ENCODE measurements around the gene FNIP1. TPM values are rescaled to one million over a fixed set of nuclear protein-coding genes. Genes with fewer than 3 reads are reported as not detected.

Gene FNIP1
- total and polyA plus RNA-seq, 9 of the 15 experiments (the other 6 are each of a cell fraction or from before 2014, with no cell fraction given): 5.0 to 32.8 (median 18.4) TPM

DNA sequence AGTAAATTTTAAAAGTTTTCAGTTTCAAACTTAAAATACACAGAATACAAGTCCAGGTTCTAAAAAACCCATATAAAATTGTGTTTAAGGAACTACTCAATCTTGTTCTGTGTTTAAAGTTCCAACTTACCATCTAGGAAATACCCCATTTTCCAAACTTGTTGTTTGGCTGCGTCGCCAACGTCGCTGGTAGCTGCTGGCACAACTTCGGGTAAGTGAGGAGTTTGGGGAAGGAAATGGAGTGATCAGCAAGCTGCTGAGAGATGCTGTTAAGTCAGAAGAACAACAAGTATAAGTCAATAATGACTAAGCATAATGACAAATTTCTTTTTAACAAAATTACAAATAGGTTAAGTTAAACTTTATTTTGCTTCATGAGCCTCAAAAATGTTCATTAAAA lies 90.5 kb downstream of the FNIP1 start:
- in situ Hi-C loops (cut with MboI): no loop called here
- Histone ChIP-seq H2AFZ (ENCODE audit: low read depth, low read length) (no peak overlapping the region), H3K27ac (ENCODE audit: extremely low read depth, low read depth, low read length) (no peak overlapping the region), H4K20me1 (replicated peaks; ENCODE audit: control insufficient read depth, insufficient read depth, low read length) (no peaks in the 10 kb centered on the region), H3K9me1 (ENCODE audit: control insufficient read depth, insufficient read depth, low read length) (no peaks in the 10 kb centered on the region), H3K79me2 (ENCODE audit: control insufficient read depth, insufficient read depth, low read length) (no peaks in the 10 kb centered on the region), H3K36me3 (ENCODE audit: control insufficient read depth, insufficient read depth, low read length) (peaks cover 92% of the 10 kb centered on the region), H3K4me3 (no peak overlapping the region), H3K4me2 (ENCODE audit: insufficient read depth, low read length) (no peak overlapping the region), H3K4me1 (replicated peaks in 1 of 2; ENCODE audit: control insufficient read depth in 2 of 2, insufficient read depth in 2 of 2, low read length in 2 of 2) (no peaks in the 10 kb centered on the region), H3K9ac (ENCODE audit: insufficient read depth in 1 of 2, low read depth in 2 of 2, low read length in 2 of 2) (no peak overlapping the region), H3K9me3 (replicated peaks; ENCODE audit: control insufficient read depth, insufficient read depth, low read depth, low read length) (no peaks in the 10 kb centered on the region), H3K27me3 (ENCODE audit: control insufficient read depth in 2 of 2, insufficient read depth in 2 of 2, low read length in 2 of 2) (no peaks in the 10 kb centered on the region)
- FAIRE-seq (no peak), DNase-seq (ENCODE audit: extremely low read depth in 1 of 4, low spot score in 3 of 4) (no peak), ATAC-seq (no peak)
- POLR2A ChIA-PET: interaction anchor here (0.6 to 1.7 kb wide), 3 partner anchors 17 to 96 kb away, joined by 3 to 5 read pairs (median 3); no protein-coding TSS in a partner anchor
- intact Hi-C loops (cut with micrococcal nuclease): no loop called here
- no TSS peak for BruUV-seq (replicated peaks)
- TF ChIP-seq NFE2L1 (tag; IDR thresholded peaks at IDR 0.05; ENCODE audit: borderline replicate concordance, low read depth) (peak; percentile 23; the same call in 1 of the 2 replicates), C11orf30 (IDR thresholded peaks at IDR 0.05; ENCODE audit: low read depth) (peak; percentile 31), ZNF316 (IDR thresholded peaks at IDR 0.05) (peak; percentile 62; the same call in 1 of the 2 replicates), DDX20 (tag; IDR thresholded peaks at IDR 0.05; ENCODE audit: low read depth) (no peak), MAFG (tag; conservative IDR thresholded peaks at IDR 0.05) (0 out of 2 replicates have a peak, but pooled peaks have one; percentile 22)
- TF ChIP-seq, protein P1, sequence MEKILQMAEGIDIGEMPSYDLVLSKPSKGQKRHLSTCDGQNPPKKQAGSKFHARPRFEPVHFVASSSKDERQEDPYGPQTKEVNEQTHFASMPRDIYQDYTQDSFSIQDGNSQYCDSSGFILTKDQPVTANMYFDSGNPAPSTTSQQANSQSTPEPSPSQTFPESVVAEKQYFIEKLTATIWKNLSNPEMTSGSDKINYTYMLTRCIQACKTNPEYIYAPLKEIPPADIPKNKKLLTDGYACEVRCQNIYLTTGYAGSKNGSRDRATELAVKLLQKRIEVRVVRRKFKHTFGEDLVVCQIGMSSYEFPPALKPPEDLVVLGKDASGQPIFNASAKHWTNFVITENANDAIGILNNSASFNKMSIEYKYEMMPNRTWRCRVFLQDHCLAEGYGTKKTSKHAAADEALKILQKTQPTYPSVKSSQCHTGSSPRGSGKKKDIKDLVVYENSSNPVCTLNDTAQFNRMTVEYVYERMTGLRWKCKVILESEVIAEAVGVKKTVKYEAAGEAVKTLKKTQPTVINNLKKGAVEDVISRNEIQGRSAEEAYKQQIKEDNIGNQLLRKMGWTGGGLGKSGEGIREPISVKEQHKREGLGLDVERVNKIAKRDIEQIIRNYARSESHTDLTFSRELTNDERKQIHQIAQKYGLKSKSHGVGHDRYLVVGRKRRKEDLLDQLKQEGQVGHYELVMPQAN (IDR thresholded peaks at IDR 0.05; ENCODE audit: borderline replicate concordance): no peak
- CTCF ChIA-PET (ENCODE audit: low intra/inter-chr PET ratio): no interaction called here
- WGBS (ENCODE audit: insufficient coverage, low coverage, missing lambda C conversion rate): 98% methylated on average over 5 of the region's 5 CpGs

All from K562 (cell line).